NCI-H774 (cell line): ENCODE results near the gene HCAR1.
"Not testable (repeated sequence)": the region's sequence is repeated elsewhere in the genome, so short reads cannot be mapped to it uniquely, and the experiment has no call there.

ENCODE experiments used
- DNase-seq: peaks from one replicate; lab custom pipeline; 2025; lab: John Stamatoyannopoulos, UW

The HCAR1 gene

DNA sequence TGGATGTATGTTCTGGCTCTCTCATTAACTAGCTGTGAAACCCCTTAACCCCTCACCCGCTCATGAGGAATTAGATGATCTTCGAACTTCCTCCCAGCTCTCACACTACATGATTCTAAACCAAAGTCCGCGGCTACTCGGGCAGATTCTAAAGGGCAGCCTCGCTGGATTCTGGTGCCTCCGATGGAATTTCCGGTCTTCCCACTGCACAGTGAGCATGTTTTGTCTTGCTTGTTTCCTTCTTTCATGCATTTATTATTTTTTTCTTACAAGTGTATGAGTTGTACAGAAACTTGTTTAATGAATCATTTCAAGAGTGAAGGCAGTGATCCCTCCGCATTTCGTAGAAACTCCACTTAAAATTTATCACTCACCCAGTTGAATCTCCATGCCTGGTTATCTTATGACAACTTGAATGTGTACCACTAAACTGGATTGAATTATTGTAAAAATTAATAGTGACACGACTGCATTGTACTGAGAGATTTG is 9.5 kb downstream of the HCAR1 start:
- no peak for DNase-seq

- DNase-seq: not testable (repeated sequence)
Observed at GRCh38 chr12:122716658-122717057, 14.0 kb downstream of the HCAR1 start, which contains the start of gene HCAR3. HCAR3 (minus strand) TSS chr12:122716811; CDS start chr12:122716737, 74 bp downstream.

- DNase-seq: not testable (repeated sequence)
Observed at GRCh38 chr12:122715211-122715610, 15.4 kb downstream of the HCAR1 start.

DNA sequence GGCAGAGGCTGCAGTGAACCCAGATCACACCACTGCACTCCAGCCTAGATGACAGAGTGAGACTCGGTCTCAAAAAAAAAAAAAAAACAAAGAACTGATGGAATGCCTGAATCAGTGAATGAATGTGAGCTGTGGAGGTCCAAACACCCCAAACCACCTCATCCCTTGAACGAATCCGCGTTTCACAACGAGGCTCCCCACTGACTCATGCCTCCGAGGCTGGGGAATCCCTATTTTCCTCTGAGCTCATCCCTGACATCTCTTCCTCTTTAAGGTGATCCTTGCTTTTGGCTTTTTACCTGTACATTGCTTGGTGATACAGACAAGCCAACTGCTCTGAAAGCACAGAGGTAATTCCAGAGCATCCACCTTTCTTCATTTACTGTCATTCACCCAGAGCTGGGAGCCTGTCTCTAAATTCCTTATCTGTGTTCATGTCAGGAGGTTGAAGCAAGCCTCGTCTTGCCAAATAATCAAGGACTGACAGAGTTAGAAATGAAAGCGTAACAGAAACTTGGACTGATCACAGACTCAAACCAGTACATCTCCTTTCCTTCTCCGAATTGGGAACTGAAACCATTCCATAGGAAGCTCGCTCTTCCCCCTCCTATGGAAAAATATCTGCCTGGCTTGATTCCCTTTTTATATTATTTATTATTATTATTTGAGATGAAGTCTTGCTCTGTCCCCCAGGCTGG is 17.0 kb downstream of the HCAR1 start:
- DNase-seq: not testable (repeated sequence)

- not testable (repeated sequence) for DNase-seq
Observed at GRCh38 chr12:122711266-122711665, 19.4 kb downstream of the HCAR1 start.

- DNase-seq: not testable (repeated sequence)
Observed at GRCh38 chr12:122710341-122710740, 20.3 kb downstream of the HCAR1 start.

DNA sequence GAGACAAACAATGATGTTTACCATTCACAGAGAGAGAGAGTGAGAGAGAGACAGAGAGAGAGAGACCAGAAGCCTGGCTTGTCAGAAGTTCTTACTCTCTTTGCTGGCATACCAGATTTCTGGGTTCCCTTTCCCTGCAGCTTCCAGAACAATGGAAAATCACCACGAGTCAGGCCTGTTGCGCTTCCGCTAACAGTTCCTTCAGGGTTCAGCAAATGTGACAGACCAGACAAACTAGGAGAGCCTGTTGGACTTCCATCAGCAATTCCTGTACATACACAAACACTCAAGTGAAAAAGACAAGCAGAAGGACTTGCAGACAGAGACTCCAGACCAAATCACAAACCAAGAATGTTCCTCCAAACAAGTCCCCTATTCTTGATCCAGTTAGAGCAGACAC is 21.4 kb downstream of the HCAR1 start:
- not testable (repeated sequence) for DNase-seq

DNA sequence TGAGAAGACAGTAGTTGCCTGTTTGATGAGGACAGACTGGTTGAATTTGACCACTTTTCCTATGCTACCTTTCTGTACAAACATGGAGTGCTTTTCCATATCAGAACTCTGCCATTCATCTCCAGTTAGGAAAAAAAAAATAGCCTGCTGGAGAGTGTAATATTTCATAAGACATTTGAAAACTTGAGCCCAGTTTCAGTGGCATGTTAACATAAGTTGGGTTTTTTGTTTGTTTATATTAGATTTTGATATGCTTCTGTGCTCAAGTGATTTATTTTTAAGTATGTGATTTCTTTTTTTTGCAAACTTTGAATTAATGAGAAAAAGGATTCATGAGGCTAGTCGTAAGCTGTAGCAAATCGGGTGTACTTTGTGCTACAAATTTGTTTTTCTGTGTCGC is 26.8 kb downstream of the HCAR1 start:
- not testable (repeated sequence) for DNase-seq

DNA sequence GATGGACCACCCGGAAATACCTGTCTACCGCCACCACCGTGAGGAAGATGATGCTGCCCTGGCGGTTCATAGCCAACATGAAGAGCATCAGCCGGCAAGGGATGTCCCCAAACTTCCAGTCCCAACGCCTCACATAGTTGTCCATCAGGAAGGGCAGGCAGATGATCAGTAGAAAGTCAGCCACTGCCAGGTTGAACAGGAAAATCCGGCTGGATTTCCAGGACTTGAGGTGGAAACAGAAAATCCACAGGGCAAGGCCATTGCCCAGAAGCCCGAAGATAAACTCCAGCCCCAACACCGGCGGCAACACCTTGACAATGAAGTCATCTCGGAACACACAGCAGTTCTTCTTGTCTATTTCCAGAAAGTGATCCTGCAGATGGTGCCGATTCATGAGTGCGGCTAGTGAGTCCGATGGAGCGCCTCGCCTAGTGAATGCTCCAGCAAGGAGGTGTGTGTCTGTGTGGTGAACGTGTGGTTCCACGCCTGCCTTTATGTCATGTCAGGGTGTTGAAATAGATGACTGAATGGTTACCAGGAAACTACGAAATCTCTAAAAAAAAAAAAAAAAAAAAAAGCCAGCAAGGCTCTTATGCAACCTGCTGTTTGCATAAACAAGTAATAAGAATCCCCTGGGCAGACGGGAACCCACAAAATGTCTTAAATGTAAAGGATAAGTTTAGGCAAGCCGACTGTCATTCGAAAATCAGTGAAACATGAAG is 27.6 kb downstream of the HCAR1 start, which contains the start of gene HCAR2:
TSS of gene HCAR2 (minus strand) at position 468 of the 722 bp plus-strand sequence. CDS start at position 394, 74 bp downstream.
- not testable (repeated sequence) for DNase-seq

- not testable (repeated sequence) for DNase-seq
Observed at GRCh38 chr12:122701481-122701880, 29.2 kb downstream of the HCAR1 start.

DNA sequence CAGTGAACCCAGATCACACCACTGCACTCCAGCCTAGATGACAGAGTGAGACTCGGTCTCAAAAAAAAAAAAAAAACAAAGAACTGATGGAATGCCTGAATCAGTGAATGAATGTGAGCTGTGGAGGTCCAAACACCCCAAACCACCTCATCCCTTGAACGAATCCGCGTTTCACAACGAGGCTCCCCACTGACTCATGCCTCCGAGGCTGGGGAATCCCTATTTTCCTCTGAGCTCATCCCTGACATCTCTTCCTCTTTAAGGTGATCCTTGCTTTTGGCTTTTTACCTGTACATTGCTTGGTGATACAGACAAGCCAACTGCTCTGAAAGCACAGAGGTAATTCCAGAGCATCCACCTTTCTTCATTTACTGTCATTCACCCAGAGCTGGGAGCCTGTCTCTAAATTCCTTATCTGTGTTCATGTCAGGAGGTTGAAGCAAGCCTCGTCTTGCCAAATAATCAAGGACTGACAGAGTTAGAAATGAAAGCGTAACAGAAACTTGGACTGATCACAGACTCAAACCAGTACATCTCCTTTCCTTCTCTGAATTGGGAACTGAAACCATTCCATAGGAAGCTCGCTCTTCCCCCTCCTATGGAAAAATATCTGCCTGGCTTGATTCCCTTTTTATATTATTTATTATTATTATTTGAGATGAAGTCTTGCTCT is 30.5 kb downstream of the HCAR1 start:
- not testable (repeated sequence) for DNase-seq

DNA sequence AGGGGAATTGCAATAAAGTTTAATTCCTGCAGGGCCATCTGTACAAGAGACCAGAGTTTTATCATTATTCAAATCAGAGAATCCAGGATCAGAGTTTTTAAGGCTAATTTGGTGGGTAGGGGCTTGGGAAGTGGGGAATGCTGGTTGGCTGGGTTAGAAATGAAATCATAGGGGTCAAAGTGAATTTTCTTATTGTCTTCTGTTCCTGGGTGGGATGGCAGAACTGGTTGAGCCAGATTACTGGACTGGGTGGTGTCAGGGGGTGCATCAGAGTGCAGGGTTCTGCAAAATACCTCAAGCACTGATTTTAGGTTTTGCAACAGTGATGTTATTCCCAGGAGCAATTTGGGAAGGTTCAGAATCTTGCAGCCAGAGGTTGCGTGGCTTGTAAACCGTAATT is 33.7 kb downstream of the HCAR1 start:
- not testable (repeated sequence) for DNase-seq

DNA sequence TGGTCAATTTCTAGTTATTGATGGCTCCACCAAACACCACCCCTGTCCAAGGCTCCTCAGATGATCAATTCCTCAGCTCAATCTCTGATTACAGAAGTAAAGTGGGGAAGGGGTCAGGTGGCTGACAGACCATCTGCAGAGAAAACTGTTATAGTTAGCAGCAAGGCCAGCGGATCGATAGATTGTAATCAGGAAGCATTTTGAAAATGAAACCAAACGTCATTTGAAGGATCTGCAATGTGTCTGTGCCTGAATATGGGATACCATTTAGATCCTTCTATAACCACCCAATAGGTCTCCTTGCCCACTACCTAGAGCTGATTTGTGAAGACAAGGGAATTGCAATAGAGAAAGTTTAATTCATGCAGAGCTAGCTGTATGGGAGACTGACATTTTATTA is 39.1 kb downstream of the HCAR1 start:
- DNase-seq: no peak

DNA sequence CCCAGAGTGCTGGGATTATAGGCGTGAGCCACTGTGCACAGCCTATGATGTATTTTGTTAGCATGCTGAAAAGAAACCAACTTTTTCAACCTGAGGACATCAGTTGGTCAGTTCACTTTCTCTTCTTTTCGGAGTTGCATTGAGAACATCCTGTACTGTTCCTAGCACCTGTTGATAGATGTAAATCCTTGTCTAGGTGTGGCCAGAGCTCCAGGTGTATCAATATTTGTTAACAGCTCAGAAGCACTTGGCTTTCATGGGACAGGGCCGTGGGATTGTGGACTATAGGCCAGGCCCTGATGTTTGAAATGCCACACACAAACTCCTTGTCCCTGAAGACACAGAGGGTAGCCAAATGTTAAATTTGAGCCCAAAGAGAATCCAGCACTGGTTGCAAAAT is 42.4 kb downstream of the HCAR1 start:
- DNase-seq: peak; percentile 61

GRCh38 chr12:122687086-122687485 is 43.6 kb downstream of the HCAR1 start:
- DNase-seq: peak; percentile 59

- DNase-seq: no peak
Observed at GRCh38 chr12:122686538-122686937, 44.1 kb downstream of the HCAR1 start.

DNA sequence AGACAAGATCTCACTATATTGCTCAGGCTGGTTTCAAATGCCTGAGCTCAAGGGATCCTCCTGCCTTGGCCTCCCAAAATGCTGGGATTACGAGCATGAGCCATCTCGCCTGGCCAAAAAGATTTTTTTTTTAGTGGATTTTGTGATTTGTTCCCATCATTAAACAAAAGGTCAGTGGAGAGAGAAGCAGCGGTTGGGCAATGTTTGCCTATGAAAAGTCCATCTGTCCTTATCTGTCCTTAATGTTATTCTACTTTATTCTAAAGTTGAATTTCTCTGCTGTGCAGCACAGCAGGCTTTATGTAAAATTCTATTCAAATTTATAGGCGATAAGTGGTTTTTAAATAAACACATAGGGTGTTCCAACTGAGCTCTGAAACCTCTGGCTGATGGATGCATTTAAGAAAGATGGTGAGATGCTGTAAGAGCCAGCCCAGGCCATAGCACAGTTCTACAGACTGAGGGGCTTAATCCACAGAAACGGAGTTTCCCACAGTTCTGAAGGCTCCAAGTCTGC is 46.3 kb downstream of the HCAR1 start:
- no peak for DNase-seq

GRCh38 chr12:122681814-122682213 is 48.8 kb downstream of the HCAR1 start:
- no peak for DNase-seq

GRCh38 chr12:122680989-122681388 is 49.7 kb downstream of the HCAR1 start:
- not testable (repeated sequence) for DNase-seq

DNA sequence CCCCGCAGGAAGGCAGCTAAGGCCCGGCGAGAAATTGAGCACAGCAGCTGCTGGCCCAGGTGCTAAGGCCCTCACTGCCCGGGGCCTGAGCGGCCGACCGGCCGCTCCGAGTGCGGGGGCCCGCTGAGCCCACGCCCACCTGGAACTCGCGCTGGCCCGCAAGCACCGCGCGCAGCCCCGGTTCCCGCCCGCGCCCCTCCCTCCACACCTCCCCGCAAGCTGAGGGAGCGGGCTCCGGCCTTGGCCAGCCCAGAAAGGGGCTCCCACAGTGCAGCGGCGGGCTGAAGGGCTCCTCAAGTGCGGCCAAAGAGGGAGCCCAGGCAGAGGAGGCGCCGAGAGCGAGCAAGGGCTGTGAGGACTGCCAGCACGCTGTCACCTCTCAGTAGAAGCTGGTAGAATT is 53.9 kb downstream of the HCAR1 start:
- DNase-seq: not testable (repeated sequence)
